Spleen (tissue), 11 donors: ENCODE results near the gene BANF2. TPM values are rescaled to one million over a fixed set of nuclear protein-coding genes. Genes with fewer than 3 reads are reported as not detected.

ENCODE experiments used
- DNase-seq: peaks from one replicate; pipeline ENCODE4 v3.0.0-alpha.2; 2020
- H3K27ac ChIP-seq, 8 donors: fragments of 200-600 bp; sonication (generic) in 7 of 8; 1 replicate in 4 of 8; 2 replicates in 4 of 8; pipeline versions ENCODE4 v1.5.0 to v1.8.0; 2016 to 2021; ENCODE audit warnings: inconsistent platforms in 4 of 8, mild to moderate bottlenecking in 4 of 8, moderate library complexity in 1 of 8
- H3K27me3 ChIP-seq, 7 donors: fragments of 200-600 bp; sonication (generic) in 6 of 7; replicated peaks in 1 of 7; 1 replicate in 4 of 7; 2 replicates in 3 of 7; pipeline versions ENCODE4 v1.5.0 to v1.8.0; 2016 to 2021; ENCODE audit warnings: inconsistent platforms in 3 of 7, mild to moderate bottlenecking in 1 of 7
- H3K36me3 ChIP-seq, 6 donors: fragments of 200-600 bp; sonication (generic) in 5 of 6; 1 replicate in 4 of 6; 2 replicates in 2 of 6; pipeline versions ENCODE4 v1.5.0 to v1.8.0; 2016 to 2021; ENCODE audit warnings: inconsistent platforms in 2 of 6
- H3K4me1 ChIP-seq, 6 donors: fragments of 200-600 bp; sonication (generic) in 5 of 6; 1 replicate in 3 of 6; 2 replicates in 3 of 6; pipeline versions ENCODE4 v1.5.0 to v1.8.0; 2016 to 2021; ENCODE audit warnings: inconsistent platforms in 3 of 6
- H3K4me3 ChIP-seq, 8 donors: fragments of 200-600 bp; sonication (generic) in 7 of 8; 1 replicate in 4 of 8; 2 replicates in 4 of 8; pipeline versions ENCODE4 v1.5.0 to v1.8.0; 2016 to 2021; ENCODE audit warnings: inconsistent platforms in 4 of 8, mild to moderate bottlenecking in 4 of 8, moderate library complexity in 2 of 8
- H3K9me3 ChIP-seq, 8 donors: fragments of 200-600 bp; sonication (generic) in 7 of 8; 1 replicate in 4 of 8; 2 replicates in 4 of 8; pipeline versions ENCODE4 v1.5.0 to v1.8.0; 2016 to 2021; ENCODE audit warnings: inconsistent platforms in 4 of 8
- POLR2A ChIP-seq, 3 donors: fragments of 450-650 bp; IDR thresholded peaks; one replicate each; pipeline ENCODE4 v1.5.1; 2017; ENCODE audit warnings: antibody characterized with exemption in 3 of 3, mild to moderate bottlenecking in 1 of 3
- POLR2AphosphoS5 ChIP-seq, 3 donors: sonication (generic); formaldehyde crosslinking; IDR thresholded peaks; one replicate each; pipeline ENCODE4 v1.5.1; 2017; ENCODE audit warnings: antibody characterized with exemption in 3 of 3
- WGBS, 5 donors: extraction: QIAGEN DNeasy Blood & Tissue Kit in 3 of 5; methylation state at CpG; one replicate each; pipeline versions ENCODE4 v1.1.5 to v1.1.7; 2013 to 2018; 5-methylcytosine and 5-hydroxymethylcytosine counted together
- intact Hi-C: fragments of 100-400 bp; cut with DNase I; formaldehyde crosslinking; loops from one replicate; pipeline ENCODE4 v1.15.0; 2023; ENCODE audit warnings: low total_unique reads
- polyA plus RNA-seq, 3 donors: library from polyadenylated mRNA; stranded (reverse); fragments of 200-250 nt; gene quantifications; one replicate each; pipeline ENCODE4 v1.2.1, GENCODE V29; 2013
- total RNA-seq, 7 donors: library from RNA; depleted of rRNA in 3 of 7; stranded (reverse); fragments of >200 nt in 3 of 7; fragmentation: NEBNext Ultra II Directional in 4 of 7; extraction: Animal tissue kit (Norgen Biotek cat#: 25700) in 4 of 7; gene quantifications; one replicate each; pipeline versions ENCODE4 v1.1.0 to v1.2.1, GENCODE V29; 2016 to 2021
- TF ChIP-seq, protein P1 (sequence below), 11 experiments: fragments of 200-600 bp in 7 of 11; fragments of 450-650 bp in 4 of 11; sonication (generic) in 4 of 11; IDR thresholded peaks in 8 of 11; conservative IDR thresholded peaks in 3 of 11; 1 replicate in 7 of 11; 2 replicates in 4 of 11; pipeline versions ENCODE4 v1.4.0 to v1.8.0; 2016 to 2021; ENCODE audit warnings: antibody characterized with exemption in 11 of 11, inconsistent platforms in 4 of 11, mild to moderate bottlenecking in 1 of 11
- donor health status: healthy with polysubstance abuse.
- donor health status: DM: no; HTN: no; CAD: no; lungs with moderate emphysema.
- donor health status: DM: no; HTN: no; CAD: no.
- donor health status: Bipolar disorder and iron deficiency.
- donor health status: healthy.
- donor health status: DM: no; HTN: no; CAD: no.
- donor health status: DM: yes; HTN: yes; CAD: no.

BANF2 gene
- total and polyA plus RNA-seq, 10 donors, result not detected

DNA sequence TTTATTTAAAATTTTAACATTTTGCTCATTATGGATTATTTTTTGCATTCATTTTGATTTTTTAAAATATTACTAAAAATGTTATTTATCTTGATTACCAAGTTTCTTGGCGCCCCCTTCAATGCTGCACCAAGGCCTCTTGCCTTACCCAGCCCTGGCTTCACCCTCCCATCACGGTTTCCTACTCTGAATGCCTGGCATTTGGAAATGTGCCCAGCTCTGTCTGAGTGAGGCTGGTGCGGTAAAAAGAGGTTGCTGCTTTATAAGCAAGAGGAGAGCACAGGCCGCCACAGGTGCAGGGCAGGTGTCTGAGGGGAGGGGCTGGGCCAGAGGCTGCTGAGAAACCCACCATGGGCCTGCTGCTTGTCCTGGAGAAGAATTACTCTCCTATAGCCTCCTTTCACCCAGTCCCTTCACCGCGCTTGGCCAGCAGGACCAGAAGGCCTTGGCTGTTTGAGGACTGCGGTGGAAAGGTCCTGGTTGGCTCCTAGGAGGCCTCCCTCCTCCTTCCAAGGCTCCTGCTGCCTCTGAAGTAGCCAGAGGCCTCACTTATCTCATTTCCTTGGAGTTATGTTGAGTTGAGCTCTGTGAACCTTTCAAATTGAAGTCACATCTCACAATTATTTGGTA lies 62.6 kb downstream of the BANF2 start:
- no peak overlapping the region for H3K4me3 ChIP-seq
- no peaks in the 10 kb centered on the region for H3K4me1 ChIP-seq
- no peaks in the 10 kb centered on the region for H3K27me3 ChIP-seq
- H3K9me3 ChIP-seq, result peaks cover 0 to 21% (median 16%) of the 10 kb centered on the region in 8 donors
- 80 to 87% (median 85%) methylated on average over 7 of the region's 7 CpGs for WGBS, 5 donors
- TF ChIP-seq, protein P1, sequence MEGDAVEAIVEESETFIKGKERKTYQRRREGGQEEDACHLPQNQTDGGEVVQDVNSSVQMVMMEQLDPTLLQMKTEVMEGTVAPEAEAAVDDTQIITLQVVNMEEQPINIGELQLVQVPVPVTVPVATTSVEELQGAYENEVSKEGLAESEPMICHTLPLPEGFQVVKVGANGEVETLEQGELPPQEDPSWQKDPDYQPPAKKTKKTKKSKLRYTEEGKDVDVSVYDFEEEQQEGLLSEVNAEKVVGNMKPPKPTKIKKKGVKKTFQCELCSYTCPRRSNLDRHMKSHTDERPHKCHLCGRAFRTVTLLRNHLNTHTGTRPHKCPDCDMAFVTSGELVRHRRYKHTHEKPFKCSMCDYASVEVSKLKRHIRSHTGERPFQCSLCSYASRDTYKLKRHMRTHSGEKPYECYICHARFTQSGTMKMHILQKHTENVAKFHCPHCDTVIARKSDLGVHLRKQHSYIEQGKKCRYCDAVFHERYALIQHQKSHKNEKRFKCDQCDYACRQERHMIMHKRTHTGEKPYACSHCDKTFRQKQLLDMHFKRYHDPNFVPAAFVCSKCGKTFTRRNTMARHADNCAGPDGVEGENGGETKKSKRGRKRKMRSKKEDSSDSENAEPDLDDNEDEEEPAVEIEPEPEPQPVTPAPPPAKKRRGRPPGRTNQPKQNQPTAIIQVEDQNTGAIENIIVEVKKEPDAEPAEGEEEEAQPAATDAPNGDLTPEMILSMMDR (IDR thresholded peaks at IDR 0.05 in 8 of 11, conservative IDR thresholded peaks at IDR 0.05 in 3 of 11), result no peak
- no peak for TF ChIP-seq POLR2AphosphoS5 (IDR thresholded peaks at IDR 0.05)
- TF ChIP-seq POLR2A (IDR thresholded peaks at IDR 0.05), result no peak
- no peak overlapping the region for H3K27ac ChIP-seq
- DNase-seq, result no peak
- H3K36me3 ChIP-seq, result no peaks in the 10 kb centered on the region
- intact Hi-C loops, result no loop called here

DNA sequence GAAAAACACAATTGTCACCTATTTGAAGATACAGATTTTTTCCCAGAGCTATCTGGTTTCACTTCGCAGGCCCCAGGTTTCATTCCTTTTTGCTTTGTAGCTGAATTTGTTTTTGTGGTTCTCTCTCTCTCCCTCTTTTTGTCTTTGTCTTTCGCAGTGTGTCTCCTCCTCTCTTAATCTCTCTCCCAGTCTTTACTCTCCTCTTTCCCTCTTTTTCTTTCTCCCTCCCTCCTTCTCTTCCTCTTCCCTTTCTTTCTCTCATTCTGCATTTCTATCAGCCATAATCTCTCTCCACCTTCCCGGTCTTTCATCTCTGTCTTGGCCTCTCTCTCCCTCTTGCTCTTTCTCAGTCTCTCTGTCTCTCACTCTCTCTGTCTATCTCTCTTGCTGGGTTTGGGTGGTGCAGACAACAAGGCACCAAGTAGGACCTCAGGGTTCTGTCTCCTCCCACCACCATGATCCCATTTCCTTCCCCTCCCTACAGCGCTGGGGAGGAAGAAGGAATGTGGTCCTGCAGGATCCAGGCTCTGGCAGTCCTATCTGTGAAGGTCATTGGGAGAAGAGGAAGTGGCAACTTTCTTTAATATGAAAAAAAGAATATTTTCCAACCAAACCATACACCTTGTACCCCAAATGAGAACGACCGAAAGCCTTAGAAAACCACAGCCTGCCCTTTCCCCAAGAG lies 63.2 kb downstream of the BANF2 start:
- no peak overlapping the region for H3K27ac ChIP-seq
- H3K4me3 ChIP-seq, result no peak overlapping the region
- TF ChIP-seq, protein P1 (IDR thresholded peaks at IDR 0.05 in 8 of 11, conservative IDR thresholded peaks at IDR 0.05 in 3 of 11), result no peak
- no peaks in the 10 kb centered on the region for H3K36me3 ChIP-seq
- H3K4me1 ChIP-seq, result no peaks in the 10 kb centered on the region
- 71 to 81% (median 77%) methylated on average over 6 of the region's 6 CpGs for WGBS, 5 donors
- H3K27me3 ChIP-seq, result no peaks in the 10 kb centered on the region
- DNase-seq, result no peak
- peaks cover 0 to 17% (median 14%) of the 10 kb centered on the region in 8 donors for H3K9me3 ChIP-seq
- intact Hi-C loops, result no loop called here

DNA sequence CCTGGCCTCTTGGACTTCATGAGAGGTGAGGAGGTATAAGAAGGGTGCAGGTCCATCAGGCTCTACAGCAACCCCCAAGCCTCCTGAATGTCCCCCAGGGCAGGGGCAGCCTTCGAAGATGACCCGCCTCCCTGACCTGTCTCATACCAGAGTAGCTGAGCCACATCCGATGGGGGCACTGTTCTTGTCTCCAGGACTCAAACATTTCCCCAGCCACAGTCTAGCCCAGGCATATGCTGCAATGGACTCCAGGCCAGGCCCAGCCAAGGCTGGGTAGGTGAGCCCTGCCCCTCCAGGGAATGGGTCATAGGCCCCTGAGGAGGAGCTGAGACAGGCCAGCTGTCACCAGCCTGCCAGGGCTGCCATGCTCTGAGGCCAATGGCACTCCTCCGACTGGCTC lies 65.3 kb downstream of the BANF2 start:
- Histone ChIP-seq H3K4me1 (no peaks in the 10 kb centered on the region), H3K27ac (no peak overlapping the region), H3K27me3 (no peaks in the 10 kb centered on the region), H3K9me3 (no peaks in the 10 kb centered on the region), H3K36me3 (no peaks in the 10 kb centered on the region), H3K4me3 (no peak overlapping the region)
- no peak for DNase-seq
- 79 to 100% (median 88%) methylated on average over 1 to 4 of the region's 4 CpGs for WGBS, 5 donors
- TF ChIP-seq POLR2A (IDR thresholded peaks at IDR 0.05) (no peak), POLR2AphosphoS5 (IDR thresholded peaks at IDR 0.05) (no peak)
- TF ChIP-seq, protein P1 (IDR thresholded peaks at IDR 0.05 in 8 of 11, conservative IDR thresholded peaks at IDR 0.05 in 3 of 11), result no peak
- intact Hi-C loops, result no loop called here

DNA sequence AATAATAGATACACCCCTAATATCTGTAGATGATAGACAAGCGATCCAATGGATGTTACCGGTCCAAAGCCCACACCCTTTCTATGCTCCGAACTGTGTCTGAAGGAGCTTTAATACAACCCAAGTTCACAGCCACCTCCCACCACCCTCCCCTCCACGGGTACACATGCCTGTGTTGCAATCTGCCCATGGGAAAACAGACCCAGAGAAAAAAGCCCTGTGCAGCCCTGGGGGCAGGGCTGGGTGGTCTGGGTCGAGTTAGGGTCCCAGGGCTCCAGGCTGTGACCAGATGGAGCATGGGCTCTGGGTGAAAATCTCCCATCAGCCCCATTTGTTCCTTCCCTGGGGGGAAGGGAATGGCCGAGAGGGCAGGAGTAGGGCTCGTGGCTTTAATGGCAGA lies 65.8 kb downstream of the BANF2 start:
- Histone ChIP-seq H3K27ac (no peak overlapping the region), H3K36me3 (no peaks in the 10 kb centered on the region), H3K4me1 (no peaks in the 10 kb centered on the region), H3K27me3 (no peaks in the 10 kb centered on the region), H3K9me3 (no peaks in the 10 kb centered on the region), H3K4me3 (no peak overlapping the region)
- WGBS, 5 donors, result 76 to 92% (median 80%) methylated on average over 7 of the region's 7 CpGs
- DNase-seq, result no peak
- intact Hi-C loops, result no loop called here
- TF ChIP-seq, protein P1 (IDR thresholded peaks at IDR 0.05 in 8 of 11, conservative IDR thresholded peaks at IDR 0.05 in 3 of 11), result no peak
- TF ChIP-seq POLR2A (IDR thresholded peaks at IDR 0.05) (no peak), POLR2AphosphoS5 (IDR thresholded peaks at IDR 0.05) (no peak)
